Neural cell (in vitro differentiated cells): Measurements from ENCODE around the gene DTX3L. TPM values are rescaled to one million over a fixed set of nuclear protein-coding genes. Genes with fewer than 3 reads are reported as not detected.
"Not testable (repeated sequence)": the region's sequence is repeated elsewhere in the genome, so short reads cannot be mapped to it uniquely, and the experiment has no call there.

Source experiments
- H2AFZ ChIP-seq: fragments of 200-600, 300-800 bp; sonication (generic), shearing (Covaris generic); 2 replicates; pipeline ENCODE4 v1.6.0; 2014; ENCODE audit warnings: low read depth, mild to moderate bottlenecking, antibody characterized with exemption, low read length, moderate library complexity
- H3F3A ChIP-seq: fragments of 200-600 bp; shearing (Covaris generic); 2 replicates; pipeline ENCODE4 v1.6.1; 2016; ENCODE audit warnings: mild to moderate bottlenecking, moderate library complexity, mixed read lengths, antibody characterized with exemption, low read length; ENCODE audit not compliant: insufficient read depth, poor library complexity, severe bottlenecking
- H3K27ac ChIP-seq: fragments of 200-600, 300-800 bp; sonication (generic), shearing (Covaris generic); 2 replicates; pipeline ENCODE4 v1.5.1; 2014; ENCODE audit warnings: mild to moderate bottlenecking, low read length, moderate library complexity
- H3K27me3 ChIP-seq: fragments of 300-800, 200-600 bp; sonication (generic), shearing (Covaris generic); 2 replicates; pipeline ENCODE4 v1.6.0; 2014; ENCODE audit warnings: mild to moderate bottlenecking, low read depth, low read length, moderate library complexity; ENCODE audit not compliant: insufficient read depth
- H3K36me3 ChIP-seq: fragments of 300-800, 200-600 bp; sonication (generic), shearing (Covaris generic); 2 replicates; pipeline ENCODE4 v1.5.1; 2014; ENCODE audit warnings: mild to moderate bottlenecking, antibody characterized with exemption, low read length, moderate library complexity; ENCODE audit not compliant: insufficient read depth
- H3K4me2 ChIP-seq: fragments of 300-800, 200-600 bp; sonication (generic), shearing (Covaris generic); 2 replicates; pipeline ENCODE4 v1.6.0; 2014; ENCODE audit warnings: mild to moderate bottlenecking, low read length
- H3K4me3 ChIP-seq: fragments of 300-800, 200-600 bp; sonication (generic), shearing (Covaris generic); 2 replicates; pipeline ENCODE4 v1.5.1; 2014; ENCODE audit warnings: mild to moderate bottlenecking, low read length, moderate library complexity
- H3K79me2 ChIP-seq: fragments of 200-600 bp; shearing (Covaris generic); replicated peaks from 2 replicates; pipeline ENCODE4 v1.6.0; 2014; ENCODE audit warnings: mild to moderate bottlenecking, low read length, moderate library complexity; ENCODE audit not compliant: insufficient read depth
- H3K9ac ChIP-seq: fragments of 300-800, 200-600 bp; sonication (generic), shearing (Covaris generic); 2 replicates; pipeline ENCODE4 v1.6.1; 2016; ENCODE audit warnings: mild to moderate bottlenecking, low read length, mixed read lengths
- H3K9me2 ChIP-seq: fragments of 200-600 bp; shearing (Covaris generic); 2 replicates; pipeline ENCODE4 v1.6.1; 2016; ENCODE audit warnings: mild to moderate bottlenecking, low read length, mixed read lengths; ENCODE audit not compliant: insufficient read depth
- H3K9me3 ChIP-seq: fragments of 200-600, 300-800 bp; sonication (generic), shearing (Covaris generic); 2 replicates; pipeline ENCODE4 v1.6.1; 2016; ENCODE audit warnings: mild to moderate bottlenecking, mixed run types, low read length, moderate library complexity, mixed read lengths
- H4K20me1 ChIP-seq: fragments of 200-600 bp; shearing (Covaris generic); 2 replicates; pipeline ENCODE4 v1.6.1; 2016; ENCODE audit warnings: mild to moderate bottlenecking, mixed run types; ENCODE audit not compliant: insufficient read depth
- CTCF ChIP-seq: fragments of 450-650 bp; IDR thresholded peaks from 2 replicates; pipeline ENCODE4 v1.5.1; 2014; ENCODE audit warnings: antibody characterized with exemption, mild to moderate bottlenecking, moderate library complexity; ENCODE audit not compliant: poor library complexity, severe bottlenecking
- EP300 ChIP-seq: fragments of 450-650 bp; conservative IDR thresholded peaks from 2 replicates; pipeline ENCODE4 v1.6.1; 2014; ENCODE audit warnings: antibody characterized with exemption, mild to moderate bottlenecking, moderate library complexity; ENCODE audit not compliant: poor library complexity, severe bottlenecking
- EZH2 ChIP-seq: fragments of 200-600, 300-800 bp; shearing (Covaris generic), sonication (generic); IDR thresholded peaks from 2 replicates; pipeline ENCODE4 v1.6.1; 2014; ENCODE audit warnings: antibody characterized with exemption, low read length, borderline replicate concordance, mild to moderate bottlenecking; ENCODE audit not compliant: insufficient read depth, poor library complexity, severe bottlenecking
- MXI1 ChIP-seq: fragments of 450-650 bp; conservative IDR thresholded peaks from 2 replicates; pipeline ENCODE4 v1.6.1; 2014; ENCODE audit warnings: antibody characterized with exemption, mild to moderate bottlenecking; ENCODE audit not compliant: poor library complexity, severe bottlenecking
- POLR2AphosphoS5 ChIP-seq: IDR thresholded peaks from 2 replicates; pipeline ENCODE4 v1.6.1; 2012
- RAD21 ChIP-seq: fragments of 450-650 bp; conservative IDR thresholded peaks from 2 replicates; pipeline ENCODE4 v1.6.1; 2014; ENCODE audit warnings: antibody characterized with exemption, mild to moderate bottlenecking, moderate library complexity
- SMC3 ChIP-seq: fragments of 450-650 bp; conservative IDR thresholded peaks from 2 replicates; pipeline ENCODE4 v1.6.1; 2014; ENCODE audit warnings: antibody characterized with exemption, mild to moderate bottlenecking, moderate library complexity; ENCODE audit not compliant: poor library complexity
- polyA plus RNA-seq: library from polyadenylated mRNA; depleted of rRNA; stranded (reverse); fragments of >200 nt; gene quantifications from 2 replicates; pipeline ENCODE4 v1.2.3, GENCODE V29; 2014

Gene DTX3L
- polyA plus RNA-seq, 1 donor from 2014 or later: not detected

DNA sequence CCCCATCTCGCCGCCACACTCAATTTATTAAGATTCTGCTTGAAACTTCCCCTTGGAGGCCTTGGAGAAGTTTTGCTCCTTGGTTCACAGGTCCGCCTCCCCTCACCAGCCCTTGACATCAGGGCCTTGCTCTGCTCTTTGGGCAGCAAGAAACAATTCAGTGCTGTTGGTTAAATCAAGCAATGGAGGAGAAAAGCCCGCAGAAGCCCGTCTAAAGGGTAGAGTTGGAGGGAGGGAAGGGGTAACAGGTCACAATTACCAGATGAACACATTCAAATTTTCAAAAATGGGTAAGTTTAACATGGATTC, 467 bp upstream of the DTX3L start:
- H3K9ac ChIP-seq: no peak overlapping the region
- no peaks in the 10 kb centered on the region for H3K9me3 ChIP-seq
- no peak for TF ChIP-seq SMC3
- no peak for TF ChIP-seq POLR2AphosphoS5
- H3K79me2 ChIP-seq: no peaks in the 10 kb centered on the region
- no peak overlapping the region for H3K4me3 ChIP-seq
- H3K36me3 ChIP-seq: no peaks in the 10 kb centered on the region
- H2AFZ ChIP-seq: no peak overlapping the region
- no peak overlapping the region for H3K27ac ChIP-seq
- no peaks in the 10 kb centered on the region for H3K9me2 ChIP-seq
- no peaks in the 10 kb centered on the region for H4K20me1 ChIP-seq
- H3K4me2 ChIP-seq: no peak overlapping the region
- H3F3A ChIP-seq: no peaks in the 10 kb centered on the region
- H3K27me3 ChIP-seq: peaks cover 16% of the 10 kb centered on the region

DNA sequence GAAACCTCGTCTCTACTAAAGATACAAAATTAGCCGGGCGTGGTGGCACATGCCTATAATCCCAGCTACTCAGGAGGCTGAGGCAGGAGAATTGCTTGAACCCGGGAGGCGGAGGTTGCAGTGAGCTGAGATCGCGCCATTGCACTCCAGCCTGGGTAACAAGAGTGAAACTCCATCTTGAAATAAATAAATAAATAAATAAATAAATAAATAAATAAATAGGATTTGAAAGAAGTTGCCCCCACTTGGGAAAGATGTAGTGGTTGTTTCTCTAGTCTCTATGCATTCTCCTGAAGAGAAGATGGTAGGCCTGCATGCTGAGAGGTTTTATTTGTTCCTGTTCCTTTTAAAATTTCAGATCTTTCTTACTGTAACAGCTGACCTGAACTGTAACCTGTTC, 4.0 kb downstream of the DTX3L start:
- H3K36me3 ChIP-seq, H3K27ac ChIP-seq, H4K20me1 ChIP-seq, H3K79me2 ChIP-seq, H3K9me2 ChIP-seq, H3K9ac ChIP-seq, H3F3A ChIP-seq, H3K9me3 ChIP-seq, H3K4me3 ChIP-seq, H2AFZ ChIP-seq, H3K4me2 ChIP-seq: not testable (repeated sequence)
- H3K27me3 ChIP-seq: peaks cover 16% of the 10 kb centered on the region

- H3K27ac ChIP-seq: no peak overlapping the region
- no peak overlapping the region for H3K4me2 ChIP-seq
- H3K27me3 ChIP-seq: peaks cover 11% of the 10 kb centered on the region
- no peak overlapping the region for H3K4me3 ChIP-seq
- H3K36me3 ChIP-seq: no peaks in the 10 kb centered on the region
- no peaks in the 10 kb centered on the region for H4K20me1 ChIP-seq
- no peaks in the 10 kb centered on the region for H3F3A ChIP-seq
- H3K79me2 ChIP-seq: no peaks in the 10 kb centered on the region
- H3K9me3 ChIP-seq: no peaks in the 10 kb centered on the region
- TF ChIP-seq MXI1 (no peak), EP300 (no peak), RAD21 (no peak), EZH2 (no peak), POLR2AphosphoS5 (no peak)
- H3K9me2 ChIP-seq: no peaks in the 10 kb centered on the region
- no peak overlapping the region for H2AFZ ChIP-seq
- no peak overlapping the region for H3K9ac ChIP-seq
Observed at GRCh38 chr3:122568755-122569154, 4.6 kb downstream of the DTX3L start.

GRCh38 chr3:122572940-122573412, 8.8 kb downstream of the DTX3L start:
- H3K4me2 ChIP-seq: no peak overlapping the region
- no peak overlapping the region for H2AFZ ChIP-seq

More at GRCh38 chr3:122572940-122573412, 8.8 kb downstream of the DTX3L start:
- Histone ChIP-seq H3K9ac (no peak overlapping the region), H4K20me1 (no peaks in the 10 kb centered on the region), H3K9me3 (no peaks in the 10 kb centered on the region), H3K79me2 (no peaks in the 10 kb centered on the region), H3K36me3 (no peaks in the 10 kb centered on the region), H3K4me3 (no peak overlapping the region), H3F3A (no peaks in the 10 kb centered on the region), H3K9me2 (no peaks in the 10 kb centered on the region), H3K27ac (no peak overlapping the region), H3K27me3 (peaks cover 3% of the 10 kb centered on the region)
- TF ChIP-seq EP300 (no peak), POLR2AphosphoS5 (no peak), EZH2 (no peak), CTCF (no peak), SMC3 (no peak), MXI1 (no peak)
